Mesendoderm (in vitro differentiated cells): ENCODE data around the gene PTX4.

Source experiments
- DNase-seq: peaks from one replicate; pipeline ENCODE4 v3.0.0; 2013
- H2AK5ac ChIP-seq: 2 replicates; pipeline ENCODE4 v1.6.1; 2013; ENCODE audit warnings: low read length, inconsistent platforms
- H2BK120ac ChIP-seq: 2 replicates; pipeline ENCODE4 v1.6.1; 2013; ENCODE audit warnings: low read depth, mild to moderate bottlenecking, low read length, moderate library complexity, mixed read lengths
- H2BK15ac ChIP-seq: replicated peaks from 2 replicates; pipeline ENCODE4 v1.6.1; 2013; ENCODE audit warnings: low read depth, mild to moderate bottlenecking, moderate library complexity
- H2BK5ac ChIP-seq: 2 replicates; pipeline ENCODE4 v1.6.1; 2013; ENCODE audit warnings: low read length, inconsistent platforms
- H3K18ac ChIP-seq: 2 replicates; pipeline ENCODE4 v1.6.1; 2013; ENCODE audit warnings: mild to moderate bottlenecking, low read length, mixed read lengths
- H3K23ac ChIP-seq: one replicate; pipeline ENCODE4 v1.6.1; 2013; ENCODE audit warnings: low read length
- H3K27ac ChIP-seq: 2 replicates; pipeline ENCODE4 v1.5.1; 2013; ENCODE audit warnings: low read depth, mild to moderate bottlenecking, inconsistent platforms, low read length, moderate library complexity
- H3K27me3 ChIP-seq: 2 replicates; pipeline ENCODE4 v1.6.1; 2013; ENCODE audit warnings: low read length, control low read depth, mild to moderate bottlenecking, inconsistent platforms; ENCODE audit not compliant: insufficient read depth, poor library complexity
- H3K36me3 ChIP-seq: 2 replicates; pipeline ENCODE4 v1.6.1; 2013; ENCODE audit warnings: low read length, inconsistent platforms; ENCODE audit not compliant: control insufficient read depth, insufficient read depth
- H3K4ac ChIP-seq: one replicate; pipeline ENCODE4 v1.6.1; 2013; ENCODE audit warnings: low read depth, mild to moderate bottlenecking, low read length, moderate library complexity
- H3K4me1 ChIP-seq: 2 replicates; pipeline ENCODE4 v1.6.1; 2013; ENCODE audit warnings: low read depth, low read length, inconsistent platforms; ENCODE audit not compliant: control insufficient read depth
- H3K4me2 ChIP-seq: 2 replicates; pipeline ENCODE4 v1.6.1; 2013; ENCODE audit warnings: low read length
- H3K4me3 ChIP-seq: 2 replicates; pipeline ENCODE4 v1.5.1; 2013; ENCODE audit warnings: mild to moderate bottlenecking, low read length
- H3K56ac ChIP-seq: one replicate; pipeline ENCODE4 v1.6.1; 2013; ENCODE audit warnings: low read length
- H3K79me1 ChIP-seq: 2 replicates; pipeline ENCODE4 v1.6.1; 2013; ENCODE audit warnings: low read length, inconsistent platforms
- H3K79me2 ChIP-seq: 2 replicates; pipeline ENCODE4 v1.6.1; 2013; ENCODE audit warnings: mild to moderate bottlenecking, low read length; ENCODE audit not compliant: control insufficient read depth, insufficient read depth
- H3K9ac ChIP-seq: 2 replicates; pipeline ENCODE4 v1.6.1; 2013; ENCODE audit warnings: low read length, inconsistent platforms
- H4K5ac ChIP-seq: one replicate; pipeline ENCODE4 v1.6.1; 2013; ENCODE audit warnings: low read length
- H4K8ac ChIP-seq: one replicate; pipeline ENCODE4 v1.6.1; 2013; ENCODE audit warnings: low read depth, mild to moderate bottlenecking, control low read depth, low read length, moderate library complexity
- WGBS: extraction: QIAGEN DNeasy Blood & Tissue Kit; methylation state at CpG from one replicate; pipeline ENCODE4 v1.1.7; 2013; ENCODE audit warnings: low lambda C conversion rate, missing lambda C conversion rate; ENCODE audit not compliant: insufficient coverage; ENCODE audit errors: extremely low coverage; 5-methylcytosine and 5-hydroxymethylcytosine counted together

The PTX4 gene

DNA sequence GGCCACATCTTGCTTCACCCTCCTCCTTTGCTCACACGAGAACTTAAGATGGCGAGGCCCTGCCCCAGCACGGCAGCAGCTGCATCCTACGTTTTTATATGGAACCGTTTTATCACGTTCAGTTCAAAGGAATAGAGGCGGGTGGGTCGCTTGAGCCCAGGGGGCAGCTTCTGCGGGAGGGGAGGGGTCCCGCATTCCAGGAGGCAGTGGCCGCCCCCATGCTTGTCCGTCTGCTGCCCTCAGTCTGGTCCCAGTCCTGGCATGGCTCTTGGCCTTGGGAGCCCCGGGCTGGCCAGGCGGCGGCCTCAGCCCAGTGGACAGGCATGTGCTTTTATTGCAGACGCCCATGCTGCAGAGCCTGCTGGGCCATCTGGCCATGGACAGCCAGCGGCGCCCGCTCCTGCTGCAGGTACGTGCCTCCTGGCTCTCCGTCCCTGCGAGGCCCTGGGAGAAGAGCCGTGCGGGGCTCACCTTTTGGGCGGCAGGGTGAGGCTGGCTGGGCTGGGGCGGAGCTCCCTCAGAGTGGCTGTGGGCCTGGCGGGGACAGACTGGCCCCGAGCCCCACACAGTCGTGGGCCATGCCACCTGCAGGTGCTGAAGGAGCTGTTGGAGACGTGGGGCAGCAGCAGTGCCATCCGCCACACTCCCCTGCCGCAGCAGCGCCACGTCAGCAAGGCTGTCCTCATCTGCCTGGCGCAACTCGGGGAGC, 11.2 kb upstream of the PTX4 start:
- Histone ChIP-seq H3K4me2 (no peak overlapping the region), H4K8ac (no peak overlapping the region), H3K4ac (no peak overlapping the region), H3K79me1 (peaks cover under 1% of the 10 kb centered on the region), H2AK5ac (no peak overlapping the region), H3K4me1 (no peaks in the 10 kb centered on the region), H3K4me3 (no peak overlapping the region), H2BK120ac (no peak overlapping the region), H4K5ac (no peak overlapping the region), H3K27me3 (no peaks in the 10 kb centered on the region), H3K79me2 (no peaks in the 10 kb centered on the region), H2BK15ac (no peak overlapping the region), H3K27ac (no peak overlapping the region), H3K23ac (no peak overlapping the region), H3K56ac (no peak overlapping the region), H3K36me3 (peaks cover 6% of the 10 kb centered on the region), H3K18ac (no peak overlapping the region), H2BK5ac (no peak overlapping the region), H3K9ac (no peak overlapping the region)
- WGBS, result no CpG with 5 or more reads among the region's 36 CpGs
- no peak for DNase-seq

DNA sequence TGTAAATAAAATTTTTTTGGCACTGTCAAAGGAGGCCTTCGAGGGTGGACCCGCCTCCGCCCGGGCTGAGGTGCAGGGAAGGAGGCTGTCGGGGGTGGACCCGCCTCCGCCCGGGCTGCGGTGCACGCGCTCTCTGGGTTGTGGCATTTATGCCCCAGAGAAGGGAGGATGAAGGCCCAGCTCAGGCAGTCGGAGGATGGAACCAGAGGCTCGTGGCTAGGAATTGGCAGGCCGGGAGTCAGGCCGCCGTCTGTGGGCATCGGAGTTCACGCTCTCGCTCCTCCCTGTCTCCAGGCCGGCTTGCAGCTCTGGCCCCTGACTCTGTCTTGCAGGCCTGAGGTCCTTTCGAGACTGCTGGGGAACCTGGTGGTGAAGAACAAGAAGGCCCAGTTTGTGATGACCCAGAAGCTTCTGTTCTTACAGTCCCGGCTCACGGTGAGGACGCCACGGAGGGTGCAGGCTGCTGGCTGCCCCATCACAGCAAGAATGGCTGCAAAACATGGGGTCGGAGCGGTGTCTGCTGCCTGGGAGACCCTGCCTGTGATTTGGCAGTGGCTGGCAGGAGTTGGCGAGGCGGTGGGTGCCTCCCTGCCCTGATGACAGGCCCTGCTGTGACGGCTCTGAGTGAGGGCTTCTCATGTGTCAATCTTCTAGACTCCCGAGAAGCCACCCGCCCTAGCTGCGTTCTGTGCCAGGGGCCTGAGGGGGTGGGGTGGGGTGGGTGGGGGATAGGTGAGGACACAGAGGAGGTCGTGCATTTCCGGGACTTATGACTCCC, 10.3 kb upstream of the PTX4 start:
- no peak overlapping the region for H4K8ac ChIP-seq
- H2BK5ac ChIP-seq, result no peak overlapping the region
- no peak overlapping the region for H2BK120ac ChIP-seq
- no peak overlapping the region for H3K4ac ChIP-seq
- H3K27ac ChIP-seq, result no peak overlapping the region
- peaks cover 5% of the 10 kb centered on the region for H3K79me1 ChIP-seq
- no peaks in the 10 kb centered on the region for H3K27me3 ChIP-seq
- no peak overlapping the region for H3K23ac ChIP-seq
- WGBS, result no CpG with 5 or more reads among the region's 35 CpGs
- peaks cover 6% of the 10 kb centered on the region for H3K79me2 ChIP-seq
- no peak for DNase-seq
- H3K18ac ChIP-seq, result no peak overlapping the region
- H2BK15ac ChIP-seq, result no peak overlapping the region
- no peak overlapping the region for H2AK5ac ChIP-seq
- H3K4me2 ChIP-seq, result no peak overlapping the region
- H3K4me3 ChIP-seq, result no peak overlapping the region
- H3K4me1 ChIP-seq, result no peaks in the 10 kb centered on the region
- H3K9ac ChIP-seq, result no peak overlapping the region
- no peak overlapping the region for H3K56ac ChIP-seq
- no peak overlapping the region for H4K5ac ChIP-seq
- peaks cover 6% of the 10 kb centered on the region for H3K36me3 ChIP-seq

DNA sequence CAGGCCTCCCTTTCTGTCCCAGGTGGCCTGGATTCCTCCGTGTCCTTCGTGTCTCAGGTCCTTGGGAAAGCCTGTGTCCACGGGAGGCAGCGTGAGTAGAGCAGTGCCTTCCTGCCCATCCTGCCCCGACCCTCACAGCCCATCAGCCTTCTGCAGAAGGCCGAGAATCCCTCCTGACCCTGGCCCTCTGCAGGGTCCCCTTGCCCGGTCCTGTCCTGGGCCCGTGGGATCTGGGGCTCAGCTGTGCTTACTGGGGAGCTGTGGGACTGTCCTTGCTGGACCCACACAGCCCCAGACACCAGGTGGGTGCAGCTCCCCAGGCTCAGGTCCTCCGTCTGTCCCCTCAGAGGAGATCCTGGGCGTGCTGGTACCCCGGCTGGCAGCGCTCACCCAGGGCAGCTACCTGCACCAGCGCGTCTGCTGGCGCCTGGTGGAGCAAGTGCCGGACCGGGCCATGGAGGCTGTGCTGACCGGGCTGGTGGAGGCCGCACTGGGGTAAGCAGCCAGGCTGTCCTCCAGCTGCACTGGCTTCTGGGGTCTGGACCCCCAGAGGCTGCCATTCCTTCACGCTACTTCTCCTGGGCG, 8.4 kb upstream of the PTX4 start:
- Histone ChIP-seq H2BK15ac (no peak overlapping the region), H3K36me3 (peaks cover 2% of the 10 kb centered on the region)

DNA sequence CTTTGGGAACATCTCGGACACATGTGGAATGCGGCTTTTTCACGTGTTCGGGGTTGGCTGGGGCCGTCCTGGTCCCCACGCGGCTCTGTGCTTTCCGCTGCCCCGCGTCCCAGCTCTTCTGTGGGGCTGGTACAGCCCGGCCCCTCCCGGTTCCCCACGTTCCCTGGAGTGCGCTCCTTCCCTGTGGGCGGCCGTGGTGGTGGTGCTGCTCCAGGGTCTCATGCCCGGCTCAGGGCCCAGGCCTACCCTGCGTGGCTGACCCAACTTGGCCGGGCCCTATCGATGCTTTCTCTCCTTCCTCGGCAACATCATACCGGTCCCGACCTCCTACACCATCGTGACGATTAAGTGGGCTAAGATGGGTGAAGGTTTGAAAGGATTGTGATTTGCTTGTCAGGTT, 7.7 kb upstream of the PTX4 start:
- DNase-seq, result no peak
- Histone ChIP-seq H3K9ac (no peak overlapping the region), H4K8ac (no peak overlapping the region), H3K4me1 (no peaks in the 10 kb centered on the region), H2BK15ac (no peak overlapping the region), H3K56ac (no peak overlapping the region), H3K23ac (no peak overlapping the region), H2BK120ac (no peak overlapping the region), H3K4me2 (no peak overlapping the region), H2AK5ac (no peak overlapping the region), H3K4me3 (no peak overlapping the region), H3K79me1 (peaks cover 5% of the 10 kb centered on the region), H3K4ac (no peak overlapping the region), H3K36me3 (no peaks in the 10 kb centered on the region), H3K79me2 (peaks cover 9% of the 10 kb centered on the region), H4K5ac (no peak overlapping the region), H3K18ac (no peak overlapping the region), H2BK5ac (no peak overlapping the region), H3K27me3 (no peaks in the 10 kb centered on the region), H3K27ac (no peak overlapping the region)
- WGBS, result no CpG with 5 or more reads among the region's 25 CpGs

More for the DNA sequence above, 8.4 kb upstream of the PTX4 start:
- Histone ChIP-seq H3K4me2 (no peak overlapping the region), H3K4me3 (no peak overlapping the region), H3K23ac (no peak overlapping the region), H4K8ac (no peak overlapping the region), H3K27me3 (no peaks in the 10 kb centered on the region), H3K79me1 (peaks cover 5% of the 10 kb centered on the region), H3K9ac (no peak overlapping the region), H3K18ac (no peak overlapping the region), H3K4me1 (no peaks in the 10 kb centered on the region), H4K5ac (no peak overlapping the region), H3K79me2 (peaks cover 9% of the 10 kb centered on the region), H3K27ac (no peak overlapping the region), H3K4ac (no peak overlapping the region), H3K56ac (no peak overlapping the region), H2BK5ac (no peak overlapping the region), H2AK5ac (no peak overlapping the region), H2BK120ac (no peak overlapping the region)
- no peak for DNase-seq
- WGBS, result no CpG with 5 or more reads among the region's 21 CpGs

DNA sequence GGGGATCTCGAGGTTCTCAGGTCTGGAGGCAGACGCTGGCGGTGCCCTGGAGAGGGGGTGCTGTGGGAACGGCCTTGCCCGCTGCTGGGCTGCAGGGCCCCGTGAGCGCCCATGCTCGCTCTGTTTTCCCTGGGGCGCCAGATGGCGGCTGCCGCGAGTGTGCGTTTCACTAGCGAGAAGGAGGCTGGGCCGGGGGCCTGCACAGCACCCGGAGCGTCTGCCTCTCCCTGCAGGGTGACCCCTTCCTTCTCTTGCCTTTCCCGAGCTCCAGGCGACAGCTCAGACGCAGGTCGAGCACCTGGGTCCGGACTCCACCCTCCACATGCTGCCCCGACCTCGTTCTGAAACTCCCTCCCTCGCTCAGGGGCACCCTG, 7.1 kb upstream of the PTX4 start:
- H3K36me3 ChIP-seq, result no peaks in the 10 kb centered on the region

More for the DNA sequence above, 7.1 kb upstream of the PTX4 start:
- Histone ChIP-seq H3K18ac (no peak overlapping the region), H4K8ac (no peak overlapping the region), H4K5ac (no peak overlapping the region), H3K23ac (no peak overlapping the region), H3K79me2 (peaks cover 9% of the 10 kb centered on the region), H3K4ac (no peak overlapping the region), H3K27me3 (no peaks in the 10 kb centered on the region), H2AK5ac (no peak overlapping the region), H3K27ac (no peak overlapping the region), H3K9ac (no peak overlapping the region), H3K56ac (no peak overlapping the region), H3K4me2 (no peak overlapping the region), H3K4me3 (no peak overlapping the region), H2BK120ac (no peak overlapping the region), H3K4me1 (no peaks in the 10 kb centered on the region), H2BK15ac (no peak overlapping the region), H3K79me1 (peaks cover 5% of the 10 kb centered on the region), H2BK5ac (no peak overlapping the region)
- no peak for DNase-seq
- WGBS, result no CpG with 5 or more reads among the region's 25 CpGs
